ENCODE results near the gene NPAS3. TPM values are rescaled to one million over a fixed set of nuclear protein-coding genes. Genes with fewer than 3 reads are reported as not detected.

NPAS3 gene
- total RNA-seq, 1 experiment from 2014 or later, result not detected

GRCh38 chr14:33834466-33835260 is 896.0 kb downstream of the NPAS3 start:
- BruUV-seq (replicated peaks), result no TSS peak
- Histone ChIP-seq H3K4me2 (ENCODE audit: low read length) (no peak overlapping the region), H3K36me3 (ENCODE audit: control insufficient read depth in 1 of 2, insufficient read depth in 2 of 2, low read length in 2 of 2) (no peaks in the 10 kb centered on the region), H4K20me1 (ENCODE audit: insufficient read depth) (no peaks in the 10 kb centered on the region), H3K27ac (ENCODE audit: low read depth, low read length) (no peak overlapping the region), H3K27me3 (ENCODE audit: insufficient read depth, low read length) (no peaks in the 10 kb centered on the region), H3K79me2 (ENCODE audit: insufficient read depth, low read length) (no peaks in the 10 kb centered on the region), H3K4me1 (ENCODE audit: control insufficient read depth in 1 of 2, insufficient read depth in 2 of 2, low read length in 2 of 2) (no peaks in the 10 kb centered on the region), H3K4me3 (replicated peaks in 1 of 2; ENCODE audit: low read depth in 1 of 2, low read length in 2 of 2) (no peak overlapping the region), H2AFZ (ENCODE audit: low read depth, low read length, poor library complexity, severe bottlenecking) (no peak overlapping the region), H3K9me3 (ENCODE audit: control insufficient read depth in 1 of 2, insufficient read depth in 1 of 2, low read depth in 1 of 2, low read length in 2 of 2) (no peaks in the 10 kb centered on the region), H3K9me2 (ENCODE audit: insufficient read depth) (no peaks in the 10 kb centered on the region), H3K9ac (ENCODE audit: low read length) (no peak overlapping the region)
- POLR2A ChIA-PET, result no interaction called here
- CTCF ChIA-PET, result interaction anchor here (1.1 to 1.2 kb wide), 3 partner anchors 14 to 264 kb away, joined by 3 to 4 read pairs (median 3); no protein-coding TSS in a partner anchor
- ATAC-seq (no peak), DNase-seq (ENCODE audit: low read depth, low spot score) (no peak)
- intact Hi-C loops (cut with micrococcal nuclease), result no loop called here
- no peak for TF ChIP-seq ELF1 (IDR thresholded peaks at IDR 0.05; ENCODE audit: borderline replicate concordance, low read depth)
- TF ChIP-seq EZH2 (IDR thresholded peaks at IDR 0.05), result no peak
- no peak for TF ChIP-seq ZNF274 (IDR thresholded peaks at IDR 0.05; ENCODE audit: low read depth, low read length)
- RAD21 ChIA-PET (ENCODE audit: low non-redundant PET in 1 of 2, low total read pairs in 2 of 2, uncharacterized antibody in 2 of 2, unreplicated experiment in 2 of 2), result no interaction called here

- DNase-seq (ENCODE audit: low read depth, low spot score), result no peak
- ChIA-PET POLR2A (no interaction called here), RAD21 (ENCODE audit: low non-redundant PET in 1 of 2, low total read pairs in 2 of 2, uncharacterized antibody in 2 of 2, unreplicated experiment in 2 of 2) (no interaction called here), CTCF (interaction anchor here (1.1 to 1.2 kb wide), 2 partner anchors 14 to 263 kb away, joined by 3 read pairs; no protein-coding TSS in a partner anchor)
- Histone ChIP-seq H3K9ac (ENCODE audit: low read length) (no peak overlapping the region), H3K79me2 (ENCODE audit: insufficient read depth, low read length) (no peaks in the 10 kb centered on the region), H3K4me3 (replicated peaks in 1 of 2; ENCODE audit: low read depth in 1 of 2, low read length in 2 of 2) (no peak overlapping the region), H3K27me3 (ENCODE audit: insufficient read depth, low read length) (no peaks in the 10 kb centered on the region), H3K36me3 (ENCODE audit: control insufficient read depth in 1 of 2, insufficient read depth in 2 of 2, low read length in 2 of 2) (no peaks in the 10 kb centered on the region), H3K27ac (ENCODE audit: low read depth, low read length) (no peak overlapping the region), H4K20me1 (ENCODE audit: insufficient read depth) (no peaks in the 10 kb centered on the region), H3K9me3 (ENCODE audit: control insufficient read depth in 1 of 2, insufficient read depth in 1 of 2, low read depth in 1 of 2, low read length in 2 of 2) (no peaks in the 10 kb centered on the region), H3K9me2 (ENCODE audit: insufficient read depth) (no peaks in the 10 kb centered on the region), H3K4me1 (ENCODE audit: control insufficient read depth in 1 of 2, insufficient read depth in 2 of 2, low read length in 2 of 2) (no peaks in the 10 kb centered on the region), H2AFZ (ENCODE audit: low read depth, low read length, poor library complexity, severe bottlenecking) (no peak overlapping the region), H3K4me2 (ENCODE audit: low read length) (no peak overlapping the region)
- TF ChIP-seq CEBPB (IDR thresholded peaks at IDR 0.05; ENCODE audit: low read depth), result no peak
- TF ChIP-seq SP1 (IDR thresholded peaks at IDR 0.05; ENCODE audit: low read depth), result no peak
- no peak for TF ChIP-seq ZBTB33 (IDR thresholded peaks at IDR 0.05; ENCODE audit: extremely low read depth, insufficient replicate concordance, low read length)
- no peak for TF ChIP-seq SIN3A (IDR thresholded peaks at IDR 0.05; ENCODE audit: low read depth)
- TF ChIP-seq REST (IDR thresholded peaks at IDR 0.05; ENCODE audit: low read depth), result no peak
- no TSS peak for BruUV-seq (replicated peaks)
- no peak for ATAC-seq
- intact Hi-C loops (cut with micrococcal nuclease), result no loop called here
These were observed 896.6 kb downstream of the NPAS3 start for GRCh38 chr14:33835261-33835655.
